Daoy (cell line): ENCODE data around the gene MRPS24. TPM values are rescaled to one million over a fixed set of nuclear protein-coding genes. Genes with fewer than 3 reads are reported as not detected.

ENCODE experiments used
- DNase-seq: peaks from one replicate; pipeline ENCODE4 v3.0.0-alpha.2; 2015; ENCODE audit warnings: low read depth
- total RNA-seq: library from RNA; depleted of rRNA; stranded (reverse); fragments of >200 nt; shearing (Covaris generic); gene quantifications from 2 replicates; pipeline ENCODE4 v1.2.3, GENCODE V29; 2014

MRPS24 gene
- total RNA-seq, 1 experiment from 2014 or later: 268 TPM

GRCh38 chr7:43877968-43878864, 8.9 kb upstream of the MRPS24 start:
- DNase-seq: no peak

GRCh38 chr7:43876976-43877745, 7.8 kb upstream of the MRPS24 start:
- DNase-seq: no peak

GRCh38 chr7:43876241-43876640, 6.9 kb upstream of the MRPS24 start:
- DNase-seq: no peak

GRCh38 chr7:43873300-43873699, 4.0 kb upstream of the MRPS24 start:
- DNase-seq: peak; percentile 90

GRCh38 chr7:43872406-43873110, 3.2 kb upstream of the MRPS24 start:
- peak; percentile 96 for DNase-seq

GRCh38 chr7:43871064-43871463, 1.7 kb upstream of the MRPS24 start:
- no peak for DNase-seq

DNA sequence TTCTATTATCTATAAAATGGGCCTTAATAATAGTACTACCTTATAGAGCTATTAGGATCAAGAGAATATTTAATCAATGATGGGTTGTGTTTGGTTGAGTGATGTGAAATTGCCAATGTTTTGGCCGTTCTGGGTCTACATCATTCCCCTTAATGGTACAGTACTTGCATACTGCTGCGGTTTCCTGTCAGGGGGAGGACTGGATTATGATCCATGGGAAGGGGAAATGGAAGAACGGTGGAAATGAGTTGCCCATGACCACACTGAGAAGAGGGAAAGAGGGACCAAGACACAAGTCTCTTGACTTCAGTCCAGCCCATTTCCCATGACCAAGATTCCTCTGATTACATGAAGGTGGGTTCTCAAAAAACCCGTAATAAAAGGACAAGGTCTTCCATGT, 999 bp upstream of the MRPS24 start:
- peak; percentile 94 for DNase-seq

DNA sequence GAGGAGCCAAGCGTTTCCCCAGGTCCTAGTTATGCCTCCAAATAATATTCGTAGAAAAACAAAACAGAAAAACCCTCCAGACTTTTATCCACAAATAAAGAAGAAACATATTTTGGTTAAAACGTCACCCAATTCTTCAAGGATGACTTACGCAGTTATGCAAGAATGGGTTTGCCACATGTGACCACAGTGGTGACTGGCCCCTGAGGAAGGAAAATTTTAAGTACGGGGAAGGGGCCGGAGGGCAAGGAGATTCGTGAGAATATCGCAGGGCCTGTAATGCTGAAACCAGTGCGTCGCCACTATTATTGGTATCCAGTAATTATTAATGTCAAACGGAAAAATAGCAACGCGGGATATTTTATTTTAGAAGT, 537 bp upstream of the MRPS24 start:
- DNase-seq: peak; percentile 94

DNA sequence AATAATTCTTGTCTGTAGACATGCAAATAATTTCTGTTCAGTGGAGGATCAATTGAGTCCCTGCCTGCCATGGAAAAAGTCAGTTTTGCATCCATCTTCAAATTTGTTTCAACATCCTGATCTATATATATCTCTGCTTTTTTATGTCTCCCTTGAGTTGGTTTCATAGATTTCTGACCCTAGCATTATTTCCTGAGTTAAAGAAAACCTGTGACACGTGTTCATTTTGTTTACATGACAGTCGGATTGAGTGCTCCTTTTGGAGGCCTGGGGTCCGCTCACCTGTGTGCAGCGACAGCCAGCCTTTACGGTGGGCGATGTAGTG, 674 bp downstream of the MRPS24 start:
- no peak for DNase-seq

- no peak for DNase-seq
These were observed 1.1 kb downstream of the MRPS24 start for GRCh38 chr7:43868181-43868580.

GRCh38 chr7:43865277-43865676, 4.0 kb downstream of the MRPS24 start:
- DNase-seq: no peak

DNA sequence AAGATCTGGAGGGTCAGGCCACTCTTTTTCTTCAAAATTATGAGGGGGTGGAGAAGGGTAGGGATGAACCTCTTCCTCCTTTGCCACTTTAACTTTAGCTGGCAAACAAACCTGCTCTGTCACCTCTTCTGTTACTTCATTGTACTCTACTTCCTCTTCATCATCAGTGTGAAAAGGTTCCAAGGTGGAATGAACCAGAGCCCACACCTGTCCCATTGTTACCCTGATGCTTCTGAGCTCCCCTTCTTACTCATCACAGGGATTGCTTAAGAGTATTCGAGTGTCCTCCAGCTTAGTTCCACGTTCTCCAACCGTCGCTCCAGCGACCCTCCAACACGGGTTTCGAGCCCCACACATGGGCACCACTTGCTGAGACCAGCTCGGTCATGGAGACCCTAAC, 5.2 kb downstream of the MRPS24 start:
- DNase-seq: no peak

DNA sequence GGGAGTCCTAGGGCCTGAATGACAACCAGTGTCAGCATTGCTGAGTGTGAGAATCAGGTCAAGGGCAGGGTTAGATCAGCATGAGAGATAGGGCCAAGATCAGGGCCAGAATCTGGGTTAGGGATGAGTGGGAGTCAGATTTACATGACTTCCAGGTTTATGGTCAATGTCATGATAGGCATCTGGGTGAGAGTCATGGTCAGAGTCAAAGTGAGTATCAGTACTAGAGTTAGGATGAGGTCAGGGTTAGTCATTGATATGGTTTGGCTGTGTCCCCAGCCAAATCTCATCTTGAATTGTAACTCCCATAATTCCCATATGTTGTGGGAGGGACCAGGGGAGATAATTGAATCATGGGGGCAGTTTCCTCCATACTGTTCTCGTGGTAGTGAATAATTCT, 12.3 kb downstream of the MRPS24 start:
- peak; percentile 51 for DNase-seq

GRCh38 chr7:43856316-43856715, 13.0 kb downstream of the MRPS24 start:
- DNase-seq: no peak

GRCh38 chr7:43855176-43855575, 14.1 kb downstream of the MRPS24 start:
- no peak for DNase-seq

DNA sequence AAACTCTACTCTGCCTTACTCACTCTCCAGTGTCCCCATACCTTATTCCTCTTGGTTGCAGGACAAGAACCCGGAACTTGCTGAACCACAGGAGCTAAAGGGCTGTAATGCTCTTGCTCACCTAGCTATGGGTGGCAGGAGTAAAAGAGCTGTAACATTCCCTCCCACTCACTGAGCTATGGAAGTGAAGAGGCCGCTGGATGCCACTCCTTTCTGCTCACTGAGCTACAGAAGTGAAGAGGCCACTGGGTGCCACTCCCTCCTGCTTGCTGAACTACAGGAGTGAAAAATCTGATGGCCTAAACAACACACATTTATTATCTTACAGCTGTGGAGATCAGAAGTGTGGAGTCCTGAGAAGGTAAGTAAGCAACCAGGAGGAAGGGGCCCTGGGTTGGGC, 17.5 kb downstream of the MRPS24 start:
- no peak for DNase-seq

- DNase-seq: peak; percentile 74
These were observed 18.8 kb downstream of the MRPS24 start for GRCh38 chr7:43850348-43851116.

DNA sequence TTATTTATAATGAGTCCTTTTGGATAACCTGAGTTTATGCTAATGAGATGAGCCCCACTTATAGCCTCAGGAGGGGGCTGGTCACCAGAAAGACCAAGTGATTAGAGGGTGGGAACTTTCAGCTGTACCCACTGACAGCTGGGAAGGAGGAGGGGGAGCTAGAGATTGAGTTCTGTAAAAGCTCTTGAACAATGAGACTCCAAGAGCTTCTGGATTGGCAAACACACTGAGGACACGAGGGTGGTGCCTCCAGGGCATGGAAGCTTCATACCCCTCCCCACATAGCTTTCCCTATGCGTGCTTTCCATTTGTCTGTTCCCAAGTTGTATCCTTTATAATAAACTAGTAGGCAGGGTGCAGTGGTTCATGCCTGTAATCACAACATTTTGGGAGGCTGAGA, 20.3 kb downstream of the MRPS24 start:
- DNase-seq: no peak

- DNase-seq: peak; percentile 77
These were observed 21.8 kb downstream of the MRPS24 start for GRCh38 chr7:43847496-43847895.

GRCh38 chr7:43844662-43845061, 24.7 kb downstream of the MRPS24 start:
- no peak for DNase-seq

DNA sequence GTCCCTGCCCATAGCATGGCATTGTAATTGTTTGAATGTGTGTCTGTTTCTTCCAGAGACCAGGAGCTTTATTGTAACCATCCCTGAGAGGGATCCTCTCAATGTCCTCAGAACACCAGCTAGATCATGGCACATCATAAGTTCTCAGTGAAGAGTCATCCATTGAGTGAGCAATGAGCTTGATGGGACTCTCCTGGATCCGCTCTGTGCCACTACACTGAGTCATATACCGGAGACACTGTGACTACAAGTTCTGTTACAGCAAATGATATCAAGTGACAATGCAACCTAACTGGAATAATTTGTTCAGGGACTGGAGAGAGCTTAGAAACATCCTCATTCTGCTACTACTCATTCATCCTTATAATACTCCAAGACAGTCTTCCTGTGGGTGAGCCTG, 25.1 kb downstream of the MRPS24 start:
- DNase-seq: no peak

DNA sequence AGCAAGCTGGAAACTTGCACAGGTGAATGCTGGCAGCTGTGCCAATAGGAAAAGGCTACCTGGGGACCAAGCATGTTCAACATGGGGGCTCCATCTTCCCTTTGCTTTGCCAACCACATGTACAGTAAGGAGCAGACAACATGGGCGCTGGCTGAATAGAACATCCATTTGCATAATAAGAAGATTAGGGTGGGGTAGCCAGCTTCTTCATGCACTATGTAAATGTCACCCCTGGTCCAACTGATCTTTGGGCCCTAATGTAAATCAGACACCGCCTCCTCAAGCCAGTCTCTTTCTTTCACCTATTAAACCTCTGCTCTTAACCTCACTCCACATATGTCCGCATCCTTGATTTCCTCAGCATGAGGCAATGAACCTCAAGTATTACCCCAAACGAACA, 26.0 kb downstream of the MRPS24 start:
- no peak for DNase-seq
